Keratinocyte (primary cell): ENCODE measurements around the gene SAXO1.

ENCODE experiments used
- CTCF ChIP-seq, 3 experiments: IDR thresholded peaks in 1 of 3; conservative IDR thresholded peaks in 1 of 3; optimal IDR thresholded peaks in 1 of 3; 2 replicates in 2 of 3; 3 replicates in 1 of 3; pipeline versions ENCODE3 to v1.5.1; 2011; ENCODE audit warnings: low read length in 3 of 3, mild to moderate bottlenecking in 3 of 3, moderate library complexity in 2 of 3, control low read depth in 1 of 3, inconsistent platforms in 1 of 3; ENCODE audit not compliant: insufficient read depth in 2 of 3; ENCODE audit errors: extremely low read depth in 1 of 3
- EZH2 ChIP-seq: IDR thresholded peaks from one replicate; pipeline ENCODE4 v1.6.1; 2012; ENCODE audit warnings: inconsistent platforms, mild to moderate bottlenecking, low read length, moderate library complexity

- TF ChIP-seq CTCF (optimal IDR thresholded peaks at IDR 0.05 in 1 of 3, IDR thresholded peaks at IDR 0.05 in 1 of 3, conservative IDR thresholded peaks at IDR 0.05 in 1 of 3; ENCODE audit: extremely low read depth in 1 of 3, insufficient read depth in 2 of 3, low read length in 3 of 3) = no peak
- TF ChIP-seq EZH2 = no peak
Observed at GRCh38 chr9:19050637-19051591, 17.9 kb upstream of the SAXO1 start.
